Body of pancreas (tissue), 4 donors: ENCODE data around the gene IBTK.

Experiments used
- POLR2A ChIP-seq, 3 donors: fragments of 450-650 bp; IDR thresholded peaks; one replicate each; pipeline ENCODE4 v1.6.1; 2016; ENCODE audit warnings: antibody characterized with exemption in 3 of 3, mild to moderate bottlenecking in 2 of 3
- TF ChIP-seq, protein P1 (sequence below), 7 experiments: fragments of 450-650 bp in 4 of 7; fragments of 200-600 bp in 3 of 7; sonication (generic) in 3 of 7; IDR thresholded peaks; one replicate each; pipeline ENCODE4 v1.5.1; 2016 to 2019; ENCODE audit warnings: antibody characterized with exemption in 7 of 7

DNA sequence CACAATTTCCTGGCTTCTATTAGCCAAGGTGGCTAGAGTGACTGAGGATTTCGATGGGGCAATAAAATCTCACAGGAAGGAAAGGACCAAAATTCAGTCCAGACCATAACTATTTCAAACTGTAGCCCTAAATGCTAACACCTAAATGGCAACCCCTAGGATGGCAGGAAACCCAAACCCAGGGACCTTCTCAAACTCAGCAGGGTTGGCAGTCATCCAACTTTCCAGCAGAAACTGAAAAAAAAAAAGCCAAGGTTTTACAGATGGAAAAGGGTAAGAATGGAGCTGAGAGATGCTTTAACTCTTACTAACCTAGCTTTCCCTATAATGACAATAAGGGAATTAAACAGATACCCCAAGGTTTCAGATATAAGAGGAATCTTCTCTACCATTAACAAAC is 10.5 kb downstream of the IBTK start:
- TF ChIP-seq, protein P1, sequence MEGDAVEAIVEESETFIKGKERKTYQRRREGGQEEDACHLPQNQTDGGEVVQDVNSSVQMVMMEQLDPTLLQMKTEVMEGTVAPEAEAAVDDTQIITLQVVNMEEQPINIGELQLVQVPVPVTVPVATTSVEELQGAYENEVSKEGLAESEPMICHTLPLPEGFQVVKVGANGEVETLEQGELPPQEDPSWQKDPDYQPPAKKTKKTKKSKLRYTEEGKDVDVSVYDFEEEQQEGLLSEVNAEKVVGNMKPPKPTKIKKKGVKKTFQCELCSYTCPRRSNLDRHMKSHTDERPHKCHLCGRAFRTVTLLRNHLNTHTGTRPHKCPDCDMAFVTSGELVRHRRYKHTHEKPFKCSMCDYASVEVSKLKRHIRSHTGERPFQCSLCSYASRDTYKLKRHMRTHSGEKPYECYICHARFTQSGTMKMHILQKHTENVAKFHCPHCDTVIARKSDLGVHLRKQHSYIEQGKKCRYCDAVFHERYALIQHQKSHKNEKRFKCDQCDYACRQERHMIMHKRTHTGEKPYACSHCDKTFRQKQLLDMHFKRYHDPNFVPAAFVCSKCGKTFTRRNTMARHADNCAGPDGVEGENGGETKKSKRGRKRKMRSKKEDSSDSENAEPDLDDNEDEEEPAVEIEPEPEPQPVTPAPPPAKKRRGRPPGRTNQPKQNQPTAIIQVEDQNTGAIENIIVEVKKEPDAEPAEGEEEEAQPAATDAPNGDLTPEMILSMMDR (IDR thresholded peaks at IDR 0.05) = no peak
- TF ChIP-seq POLR2A (IDR thresholded peaks at IDR 0.05) = no peak
